Endothelial cell (in vitro differentiated cells): ENCODE measurements around the gene ARHGAP8. TPM values are rescaled to one million over a fixed set of nuclear protein-coding genes. Genes with fewer than 3 reads are reported as not detected.

Experiments
- DNase-seq: peaks from one replicate; pipeline ENCODE4 v3.0.0; 2021; ENCODE audit warnings: low spot score
- H3K27ac Mint-ChIP-seq: one replicate; pipeline ENCODE4 v1.8.0; 2021; ENCODE audit warnings: mixed read lengths, inconsistent platforms; ENCODE audit not compliant: unreplicated experiment
- H3K27me3 Mint-ChIP-seq: one replicate; pipeline ENCODE4 v1.8.0; 2021; ENCODE audit warnings: mild to moderate bottlenecking, moderate library complexity, mixed read lengths, inconsistent platforms; ENCODE audit not compliant: unreplicated experiment
- H3K36me3 Mint-ChIP-seq: one replicate; pipeline ENCODE4 v1.8.0; 2021; ENCODE audit warnings: mild to moderate bottlenecking, low read depth, mixed read lengths, inconsistent platforms; ENCODE audit not compliant: unreplicated experiment
- H3K4me1 Mint-ChIP-seq: one replicate; pipeline ENCODE4 v1.8.0; 2021; ENCODE audit warnings: mild to moderate bottlenecking, mixed read lengths, inconsistent platforms; ENCODE audit not compliant: unreplicated experiment
- H3K4me3 Mint-ChIP-seq: one replicate; pipeline ENCODE4 v1.8.0; 2021; ENCODE audit warnings: mild to moderate bottlenecking, mixed read lengths, inconsistent platforms; ENCODE audit not compliant: unreplicated experiment
- H3K9me3 Mint-ChIP-seq: one replicate; pipeline ENCODE4 v1.8.0; 2021; ENCODE audit warnings: mixed read lengths, inconsistent platforms; ENCODE audit not compliant: unreplicated experiment
- total RNA-seq: library from RNA; stranded (reverse); fragmentation: NEBNext Ultra II Directional; extraction: Animal tissue kit (Norgen Biotek cat#: 25700); gene quantifications from one replicate; pipeline ENCODE4 v1.2.1, GENCODE V29; 2021; ENCODE audit not compliant: unreplicated experiment
- TF ChIP-seq, protein P1 (sequence below): fragments of 200-600 bp; sonication (generic); IDR thresholded peaks from one replicate; pipeline ENCODE4 v1.5.0; 2021; ENCODE audit warnings: antibody characterized with exemption; ENCODE audit not compliant: unreplicated experiment

ARHGAP8 gene
- total RNA-seq, 1 donor from 2014 or later: 0.80 TPM

GRCh38 chr22:44885806-44886360 lies 133.5 kb downstream of the ARHGAP8 start:
- peaks cover 2% of the 10 kb centered on the region for H3K27me3 Mint-ChIP-seq
- no peak for DNase-seq
- TF ChIP-seq, protein P1, sequence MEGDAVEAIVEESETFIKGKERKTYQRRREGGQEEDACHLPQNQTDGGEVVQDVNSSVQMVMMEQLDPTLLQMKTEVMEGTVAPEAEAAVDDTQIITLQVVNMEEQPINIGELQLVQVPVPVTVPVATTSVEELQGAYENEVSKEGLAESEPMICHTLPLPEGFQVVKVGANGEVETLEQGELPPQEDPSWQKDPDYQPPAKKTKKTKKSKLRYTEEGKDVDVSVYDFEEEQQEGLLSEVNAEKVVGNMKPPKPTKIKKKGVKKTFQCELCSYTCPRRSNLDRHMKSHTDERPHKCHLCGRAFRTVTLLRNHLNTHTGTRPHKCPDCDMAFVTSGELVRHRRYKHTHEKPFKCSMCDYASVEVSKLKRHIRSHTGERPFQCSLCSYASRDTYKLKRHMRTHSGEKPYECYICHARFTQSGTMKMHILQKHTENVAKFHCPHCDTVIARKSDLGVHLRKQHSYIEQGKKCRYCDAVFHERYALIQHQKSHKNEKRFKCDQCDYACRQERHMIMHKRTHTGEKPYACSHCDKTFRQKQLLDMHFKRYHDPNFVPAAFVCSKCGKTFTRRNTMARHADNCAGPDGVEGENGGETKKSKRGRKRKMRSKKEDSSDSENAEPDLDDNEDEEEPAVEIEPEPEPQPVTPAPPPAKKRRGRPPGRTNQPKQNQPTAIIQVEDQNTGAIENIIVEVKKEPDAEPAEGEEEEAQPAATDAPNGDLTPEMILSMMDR: no peak
- H3K36me3 Mint-ChIP-seq: peaks cover 4% of the 10 kb centered on the region
- no peaks in the 10 kb centered on the region for H3K4me1 Mint-ChIP-seq
- no peaks in the 10 kb centered on the region for H3K9me3 Mint-ChIP-seq
- no peak overlapping the region for H3K4me3 Mint-ChIP-seq
- H3K27ac Mint-ChIP-seq: no peak overlapping the region

DNA sequence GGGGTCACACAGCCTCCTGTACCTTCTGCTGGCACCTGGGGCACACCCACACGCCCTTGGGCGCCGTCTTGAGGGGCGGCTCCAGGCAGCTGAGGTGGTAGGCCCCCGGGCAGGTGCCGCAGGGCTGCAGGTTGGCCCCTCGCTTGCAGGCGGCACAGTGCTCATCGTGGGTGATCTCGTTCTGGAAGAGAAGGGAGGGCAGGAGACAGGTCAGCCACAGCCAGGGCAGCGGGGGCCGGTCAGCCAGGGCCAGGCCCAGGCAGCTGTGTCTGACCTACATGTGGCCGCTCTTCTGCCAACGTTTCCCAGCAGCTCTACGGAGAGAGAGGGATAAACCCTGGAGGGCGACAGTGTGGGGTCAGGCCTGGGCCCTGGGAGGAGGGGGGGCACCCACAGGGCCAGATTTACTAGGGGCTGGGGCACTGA lies 135.6 kb downstream of the ARHGAP8 start:
- Mint-ChIP-seq H3K36me3 (no peaks in the 10 kb centered on the region), H3K9me3 (no peaks in the 10 kb centered on the region), H3K27ac (no peak overlapping the region), H3K4me3 (no peak overlapping the region), H3K27me3 (peaks cover 4% of the 10 kb centered on the region), H3K4me1 (no peaks in the 10 kb centered on the region)
- no peak for DNase-seq
- TF ChIP-seq, protein P1: no peak

DNA sequence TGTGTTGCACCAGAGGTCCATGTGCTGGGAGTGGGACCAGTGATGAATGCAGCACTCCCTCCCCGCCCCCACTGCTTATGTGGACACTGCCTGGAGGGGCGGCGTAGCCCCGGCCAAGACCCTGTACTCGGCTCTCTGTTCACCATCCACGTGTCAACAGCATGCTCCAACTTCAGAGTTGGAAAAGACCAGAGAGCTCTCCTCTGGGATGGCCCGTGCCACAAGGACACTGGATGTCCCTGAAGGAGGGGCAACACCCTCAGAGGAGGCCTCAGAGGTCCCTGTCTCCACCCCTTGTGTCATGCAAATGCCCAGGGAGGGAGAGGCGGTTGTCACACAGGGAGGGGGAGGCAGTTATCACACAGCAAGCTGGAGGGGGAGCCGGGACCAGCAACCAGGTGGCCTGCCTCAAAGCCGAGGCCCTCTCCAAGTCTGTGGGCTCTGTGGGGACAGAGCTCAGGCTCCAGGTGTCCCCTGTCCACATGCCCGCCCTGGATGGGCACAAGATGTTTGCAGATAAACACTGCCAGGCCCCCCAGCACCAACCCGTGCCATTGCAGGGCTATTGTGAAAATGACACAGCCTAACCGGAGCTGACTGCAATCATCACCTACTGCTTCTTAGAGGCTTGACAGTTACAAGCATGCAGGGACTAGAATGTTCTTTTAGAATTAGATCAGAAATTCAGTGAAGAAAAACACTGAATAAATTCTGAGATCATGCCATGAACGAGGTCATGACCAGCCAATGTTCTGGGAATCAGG lies 136.3 kb downstream of the ARHGAP8 start:
- peaks cover 4% of the 10 kb centered on the region for H3K27me3 Mint-ChIP-seq
- no peaks in the 10 kb centered on the region for H3K36me3 Mint-ChIP-seq

GRCh38 chr22:44889255-44889878 lies 137.0 kb downstream of the ARHGAP8 start:
- TF ChIP-seq, protein P1: no peak
- no peaks in the 10 kb centered on the region for H3K9me3 Mint-ChIP-seq
- peaks cover 4% of the 10 kb centered on the region for H3K27me3 Mint-ChIP-seq
- H3K27ac Mint-ChIP-seq: no peak overlapping the region
- no peak overlapping the region for H3K4me3 Mint-ChIP-seq
- H3K4me1 Mint-ChIP-seq: no peaks in the 10 kb centered on the region
- DNase-seq: no peak
- H3K36me3 Mint-ChIP-seq: no peaks in the 10 kb centered on the region

More for the DNA sequence above, 136.3 kb downstream of the ARHGAP8 start:
- Mint-ChIP-seq H3K4me3 (no peak overlapping the region), H3K4me1 (no peaks in the 10 kb centered on the region), H3K27ac (no peak overlapping the region), H3K9me3 (no peaks in the 10 kb centered on the region)
- no peak for DNase-seq
- TF ChIP-seq, protein P1: no peak
